DMS153 treated with DMSO at 0.1 percent for 48 hours (cell line): ENCODE data around the gene SUPT5H.
"Not testable (repeated sequence)": the region's sequence is repeated elsewhere in the genome, so short reads cannot be mapped to it uniquely, and the experiment has no call there.

ENCODE experiments used
- DNase-seq: peaks from one replicate; lab custom pipeline; 2025; ENCODE audit not compliant: unreplicated experiment; lab: John Stamatoyannopoulos, UW

The SUPT5H gene

GRCh38 chr19:39465956-39466747 lies 20.8 kb downstream of the SUPT5H start:
- no peak for DNase-seq

GRCh38 chr19:39467941-39468340 lies 22.6 kb downstream of the SUPT5H start:
- no peak for DNase-seq

DNA sequence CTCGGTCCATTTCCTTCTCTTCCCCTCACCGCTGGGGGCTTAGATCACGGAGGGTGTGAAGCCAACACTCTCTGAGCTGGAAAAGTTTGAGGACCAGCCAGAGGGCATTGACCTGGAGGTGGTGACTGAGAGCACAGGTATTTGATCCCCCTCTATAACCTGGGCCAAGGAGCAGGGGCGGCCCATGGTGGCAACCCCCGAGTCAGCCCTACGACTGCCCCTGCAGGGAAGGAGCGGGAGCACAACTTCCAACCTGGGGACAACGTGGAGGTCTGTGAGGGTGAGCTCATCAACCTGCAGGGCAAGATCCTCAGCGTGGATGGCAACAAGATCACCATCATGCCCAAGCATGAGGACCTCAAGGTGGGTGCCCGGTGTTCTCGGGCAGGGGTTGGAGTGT lies 23.7 kb downstream of the SUPT5H start:
- no peak for DNase-seq

- no peak for DNase-seq
These were observed 24.2 kb downstream of the SUPT5H start for GRCh38 chr19:39469567-39469966.

DNA sequence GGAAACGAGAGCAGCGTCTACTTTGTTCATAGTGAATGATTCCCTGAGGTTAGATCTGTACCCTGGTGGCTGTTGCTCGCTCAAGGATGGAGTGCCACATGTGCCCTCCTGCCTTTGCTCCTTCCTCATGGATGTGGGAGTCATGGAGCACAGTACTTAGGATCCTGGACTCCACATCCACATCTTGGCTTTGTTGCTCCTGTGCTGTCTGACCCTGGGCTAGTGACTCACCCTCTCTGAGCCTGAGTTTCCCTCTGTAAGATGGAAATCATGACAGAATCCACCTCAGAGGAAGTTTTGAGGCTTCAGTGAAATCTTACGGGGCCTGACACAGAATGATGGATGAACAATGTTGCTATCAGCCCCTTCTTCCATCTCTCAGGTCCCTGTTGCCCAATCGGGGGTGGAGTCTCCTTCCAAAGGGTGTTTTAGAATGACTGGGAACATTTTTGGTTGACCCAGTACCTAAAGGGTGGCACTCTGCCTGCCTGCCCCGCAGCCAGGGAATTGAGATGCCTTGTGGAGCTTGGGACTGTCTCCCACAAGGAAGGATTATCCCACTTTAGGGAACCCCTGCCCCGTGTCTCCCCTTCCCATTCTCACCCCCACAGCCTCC lies 25.4 kb downstream of the SUPT5H start:
- no peak for DNase-seq

DNA sequence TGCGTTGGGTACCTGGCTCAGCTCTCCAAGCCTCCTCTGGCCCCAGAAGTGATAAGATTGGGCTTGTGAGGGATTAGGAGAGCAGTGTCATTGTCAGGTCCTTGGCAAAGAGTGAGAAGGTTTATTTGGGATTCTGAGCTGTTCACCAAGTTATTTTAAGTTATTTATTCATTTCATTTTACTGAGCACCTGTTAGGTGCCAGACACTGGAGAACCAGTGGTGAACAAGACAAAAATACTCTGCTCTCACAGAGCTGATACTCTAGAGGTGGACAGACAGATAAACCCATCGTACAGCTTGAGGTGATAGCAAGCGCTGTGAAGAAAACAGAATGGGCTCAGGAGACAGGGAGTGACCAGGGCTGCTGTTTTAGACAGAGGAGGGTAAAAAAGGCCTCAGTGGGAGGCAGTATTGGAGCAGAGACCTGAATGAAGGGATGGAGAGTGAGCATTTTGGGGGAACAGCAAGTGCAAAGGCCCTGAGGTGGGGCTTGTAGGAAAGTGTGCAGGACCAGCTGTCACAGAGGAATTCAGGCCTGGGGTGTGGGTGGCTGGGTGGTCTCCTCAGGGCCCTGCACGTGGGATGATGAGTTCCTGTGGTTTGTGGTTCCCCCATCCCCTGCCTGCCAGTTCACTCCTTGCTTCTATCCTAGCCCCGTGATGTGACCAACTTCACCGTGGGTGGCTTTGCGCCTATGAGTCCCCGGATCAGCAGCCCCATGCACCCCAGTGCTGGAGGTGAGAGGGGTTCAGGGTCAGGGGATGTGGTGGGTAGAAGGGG lies 26.6 kb downstream of the SUPT5H start:
- no peak for DNase-seq

DNA sequence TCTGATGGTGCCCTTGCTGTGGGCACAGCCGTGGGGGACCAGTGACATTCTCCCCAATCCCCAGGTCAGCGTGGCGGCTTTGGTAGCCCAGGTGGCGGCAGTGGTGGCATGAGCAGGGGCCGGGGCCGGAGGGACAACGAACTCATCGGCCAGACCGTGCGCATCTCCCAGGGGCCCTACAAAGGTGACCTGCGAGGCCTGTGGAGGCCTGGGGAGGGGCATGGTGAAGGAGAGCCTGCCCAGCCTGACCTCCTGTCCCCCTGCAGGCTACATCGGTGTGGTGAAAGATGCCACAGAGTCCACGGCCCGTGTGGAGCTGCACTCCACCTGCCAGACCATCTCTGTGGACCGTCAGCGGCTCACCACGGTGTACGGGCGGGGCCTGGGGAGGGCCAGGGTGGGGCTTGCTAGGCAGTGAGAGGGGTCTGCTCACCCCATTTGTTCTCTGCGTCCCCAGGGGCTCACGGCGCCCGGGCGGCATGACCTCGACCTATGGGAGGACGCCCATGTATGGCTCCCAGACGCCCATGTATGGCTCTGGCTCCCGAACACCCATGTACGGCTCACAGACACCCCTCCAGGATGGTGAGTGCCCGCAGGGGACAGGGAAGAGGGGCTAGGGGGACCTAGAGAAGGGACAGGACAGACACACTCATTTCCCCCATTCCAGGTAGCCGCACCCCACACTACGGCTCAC lies 27.5 kb downstream of the SUPT5H start:
- no peak for DNase-seq

DNA sequence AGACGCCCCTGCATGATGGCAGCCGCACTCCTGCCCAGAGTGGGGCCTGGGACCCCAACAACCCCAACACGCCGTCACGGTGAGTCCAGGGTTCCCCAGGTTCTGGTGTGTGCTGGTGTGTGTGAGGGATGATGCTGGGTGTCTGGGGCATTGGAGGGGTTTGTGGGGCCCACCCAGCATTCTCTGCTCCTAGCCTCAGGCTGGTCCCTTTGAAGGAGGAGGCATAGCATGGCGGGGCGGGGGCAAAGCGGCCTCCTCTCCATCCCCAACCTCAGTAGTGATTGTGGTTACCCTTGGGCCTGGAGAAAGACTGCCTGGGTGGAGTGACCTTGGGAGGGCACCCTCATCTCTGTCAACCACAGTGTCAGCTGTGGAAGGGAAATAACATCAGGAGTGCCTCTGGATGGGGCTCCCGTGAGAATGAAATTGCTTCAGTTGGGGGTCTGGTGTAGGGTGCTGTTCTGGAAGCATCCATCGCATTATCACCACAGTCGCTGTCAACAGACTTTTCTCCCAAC lies 28.1 kb downstream of the SUPT5H start:
- no peak for DNase-seq

- DNase-seq, result no peak
These were observed 28.8 kb downstream of the SUPT5H start for GRCh38 chr19:39474139-39474620.

- no peak for DNase-seq
These were observed 30.4 kb downstream of the SUPT5H start for GRCh38 chr19:39475748-39476147.

- DNase-seq, result not testable (repeated sequence)
These were observed 34.0 kb downstream of the SUPT5H start for GRCh38 chr19:39479319-39479801.

DNA sequence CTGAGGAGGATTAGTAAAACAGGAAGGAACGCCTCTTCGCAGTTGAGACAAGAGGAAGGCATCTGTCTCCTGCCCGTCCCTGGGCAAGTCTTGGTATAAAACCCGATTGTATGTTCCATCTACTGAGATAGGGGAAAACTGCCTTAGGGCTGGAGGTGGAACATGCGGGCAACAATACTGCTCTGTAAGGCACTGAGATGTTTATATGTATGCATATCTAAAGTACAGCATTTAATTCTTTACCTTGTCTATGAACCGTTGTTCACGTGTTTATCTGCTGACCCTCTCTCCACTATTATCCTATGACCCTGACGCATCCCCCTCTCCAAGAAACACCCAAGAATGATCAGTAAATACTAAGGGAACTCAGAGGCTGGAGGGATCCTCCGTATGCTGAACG lies 34.5 kb downstream of the SUPT5H start:
- DNase-seq, result no peak

DNA sequence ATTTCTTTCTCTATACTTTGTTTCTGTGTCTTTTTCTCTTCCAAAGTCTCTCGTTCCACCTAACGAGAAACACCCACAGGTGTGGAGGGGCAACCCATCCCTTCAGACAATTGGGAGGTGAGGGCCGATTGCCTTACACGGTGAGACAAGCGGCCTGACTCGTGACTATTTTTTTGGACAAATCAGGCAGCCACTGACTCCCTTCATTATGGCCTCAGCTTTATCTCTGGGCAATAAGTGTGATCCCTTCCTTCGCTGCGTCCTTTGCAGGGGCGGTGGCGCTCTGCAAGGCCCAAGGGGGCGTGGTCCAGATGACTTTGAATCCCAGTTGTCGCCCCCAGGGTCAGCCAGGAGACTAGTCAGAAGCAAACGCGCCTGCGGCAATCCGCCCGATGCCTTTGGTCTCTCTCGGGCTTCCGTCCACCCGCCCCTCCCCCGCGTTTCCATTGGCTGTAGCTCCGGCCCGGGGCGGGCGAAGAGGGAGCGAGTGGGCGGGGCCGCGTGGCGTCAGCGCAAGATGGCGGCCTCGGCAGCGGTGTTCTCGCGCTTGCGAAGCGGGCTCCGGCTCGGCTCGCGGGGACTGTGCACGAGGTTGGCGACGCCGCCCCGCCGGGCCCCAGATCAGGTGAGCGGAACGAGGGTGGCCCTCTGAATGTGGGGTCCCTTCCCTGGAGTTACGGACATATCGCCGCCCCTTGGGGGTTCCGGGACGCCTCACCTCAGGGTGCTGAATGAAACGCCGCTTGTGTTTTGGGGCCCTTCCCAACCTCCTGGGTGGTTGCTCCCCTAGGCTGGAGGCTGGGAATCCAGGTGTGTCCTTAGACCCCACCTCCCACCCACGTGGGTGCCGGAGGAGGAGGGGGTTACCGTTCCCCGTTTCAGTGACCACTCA lies 35.2 kb downstream of the SUPT5H start, which contains the start of gene TIMM50:
TSS of gene TIMM50 (plus strand) at position 502 of the 892 bp plus-strand sequence. CDS start at position 518, 16 bp downstream.
- peak; percentile 92 for DNase-seq

- no peak for DNase-seq
These were observed 35.8 kb downstream of the SUPT5H start for GRCh38 chr19:39481229-39481545.

- no peak for DNase-seq
These were observed 36.3 kb downstream of the SUPT5H start for GRCh38 chr19:39481676-39482075.

DNA sequence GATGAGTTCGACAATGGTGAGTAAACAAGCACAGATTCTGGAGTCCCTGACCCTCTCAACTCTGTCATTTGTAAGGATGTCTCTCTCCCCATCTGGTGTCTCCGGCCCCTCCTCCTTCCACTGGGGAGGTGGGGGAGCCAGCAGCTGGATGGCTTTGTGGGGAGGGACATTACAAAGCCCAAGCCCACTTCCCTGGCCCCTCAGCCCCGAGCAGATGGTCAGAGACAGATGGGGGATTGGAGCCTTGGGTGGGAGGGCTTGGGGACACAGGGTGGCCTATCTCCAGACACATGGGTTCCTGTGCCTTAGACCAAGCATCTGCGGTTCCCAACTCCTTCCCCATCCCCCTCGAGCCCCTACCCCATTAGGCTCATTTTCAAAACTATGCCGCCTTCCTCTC lies 37.8 kb downstream of the SUPT5H start:
- DNase-seq, result no peak

DNA sequence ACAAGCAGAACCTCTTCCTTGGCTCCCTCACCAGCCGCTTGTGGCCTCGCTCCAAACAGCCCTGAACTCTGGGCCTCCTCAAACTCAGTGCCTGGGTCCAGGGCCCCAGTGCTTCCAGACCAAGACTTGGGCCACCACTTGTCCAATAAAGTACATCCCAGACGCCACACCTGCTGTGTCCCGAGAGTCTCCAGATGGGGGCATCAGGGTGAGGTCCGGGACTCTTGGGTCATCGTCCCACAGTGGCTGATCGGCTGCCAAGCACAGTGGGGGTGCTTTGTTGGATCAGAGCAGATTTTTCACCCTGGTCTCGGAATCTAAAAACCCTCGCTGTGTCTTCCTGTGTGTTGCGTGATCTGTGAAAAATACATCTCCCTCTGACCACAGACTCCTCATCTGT lies 44.4 kb downstream of the SUPT5H start:
- DNase-seq, result no peak

GRCh38 chr19:39492225-39492624 lies 46.8 kb downstream of the SUPT5H start:
- no peak for DNase-seq

- DNase-seq, result no peak
These were observed 47.4 kb downstream of the SUPT5H start for GRCh38 chr19:39492788-39493187.

- no peak for DNase-seq
These were observed 49.3 kb downstream of the SUPT5H start for GRCh38 chr19:39494661-39495060.
